Measurements from ENCODE around the gene RPL12. TPM values are rescaled to one million over a fixed set of nuclear protein-coding genes. Genes with fewer than 3 reads are reported as not detected.

The RPL12 gene
- 1,000 to 10,000 TPM in 2 of 4 donors, 100 to 1,000 TPM in 2; 621 to 1,579 (median 999) TPM for total RNA-seq

GRCh38 chr9:127450830-127451607, at the start of gene RPL12, which contains the start of gene LRSAM1:
Gene RPL12 (minus strand): TSS chr9:127451406. CDS start chr9:127451317, 89 bp downstream.
Gene LRSAM1 (plus strand): TSS chr9:127451510. CDS start chr9:127454528, 3,018 bp downstream.
- peaks cover 0 to 34% (median 11%) of the 10 kb centered on the region in 4 donors for H3K4me1 ChIP-seq
- DNase-seq: peak; percentile 98 to 99 (median 99)
- peaks cover 0 to 39% (median 0%) of the 10 kb centered on the region in 3 donors for H3K36me3 ChIP-seq
- H3K9me3 ChIP-seq: no peaks in the 10 kb centered on the region
- H3K27me3 ChIP-seq: no peaks in the 10 kb centered on the region
- H3K27ac ChIP-seq: peak within 1 kb of the TSS; percentile 88 to 96 (median 92)
- H3K4me3 ChIP-seq: peak within 1 kb of the TSS; percentile 65 to 96 (median 81)
- TF ChIP-seq CTCF (IDR thresholded peaks at IDR 0.05) (no peak), POLR2A (IDR thresholded peaks at IDR 0.05) (peak; percentile 99)

- Histone ChIP-seq H3K9me3 (no peaks in the 10 kb centered on the region), H3K27me3 (no peaks in the 10 kb centered on the region), H3K4me1 (peaks cover 0 to 4% (median 0%) of the 10 kb centered on the region in 4 donors), H3K4me3 (no peak overlapping the region), H3K27ac (no peak overlapping the region), H3K36me3 (peaks cover 0 to 72% (median 0%) of the 10 kb centered on the region in 3 donors)
- no peak for TF ChIP-seq CTCF (IDR thresholded peaks at IDR 0.05)
- TF ChIP-seq POLR2A (IDR thresholded peaks at IDR 0.05): no peak
- no peak for DNase-seq
Measured at GRCh38 chr9:127500862-127501261, 49.7 kb upstream of the RPL12 start.

GRCh38 chr9:127500399-127500798, 49.2 kb upstream of the RPL12 start:
- Histone ChIP-seq H3K4me1 (peaks cover 0 to 9% (median 0%) of the 10 kb centered on the region in 4 donors), H3K27me3 (no peaks in the 10 kb centered on the region), H3K36me3 (peaks cover 0 to 69% (median 0%) of the 10 kb centered on the region in 3 donors), H3K9me3 (no peaks in the 10 kb centered on the region), H3K27ac (no peak overlapping the region), H3K4me3 (no peak overlapping the region)
- no peak for DNase-seq
- TF ChIP-seq CTCF (IDR thresholded peaks at IDR 0.05) (no peak), POLR2A (IDR thresholded peaks at IDR 0.05) (no peak)

- H3K36me3 ChIP-seq: peaks cover 0 to 56% (median 0%) of the 10 kb centered on the region in 3 donors
- no peak overlapping the region for H3K27ac ChIP-seq
- peaks cover 0 to 21% (median 0%) of the 10 kb centered on the region in 4 donors for H3K4me1 ChIP-seq
- TF ChIP-seq CTCF (IDR thresholded peaks at IDR 0.05) (no peak), POLR2A (IDR thresholded peaks at IDR 0.05) (no peak)
- no peak overlapping the region for H3K4me3 ChIP-seq
- no peaks in the 10 kb centered on the region for H3K27me3 ChIP-seq
- H3K9me3 ChIP-seq: no peaks in the 10 kb centered on the region
- DNase-seq: no peak
Measured at GRCh38 chr9:127498298-127498697, 47.1 kb upstream of the RPL12 start.

GRCh38 chr9:127497656-127498290, 46.6 kb upstream of the RPL12 start:
- H3K9me3 ChIP-seq: no peaks in the 10 kb centered on the region
- DNase-seq: no peak
- peaks cover 0 to 56% (median 0%) of the 10 kb centered on the region in 3 donors for H3K36me3 ChIP-seq
- peaks cover 0 to 21% (median 0%) of the 10 kb centered on the region in 4 donors for H3K4me1 ChIP-seq
- TF ChIP-seq POLR2A (IDR thresholded peaks at IDR 0.05): no peak
- TF ChIP-seq CTCF (IDR thresholded peaks at IDR 0.05): no peak
- no peaks in the 10 kb centered on the region for H3K27me3 ChIP-seq
- no peak overlapping the region for H3K4me3 ChIP-seq
- H3K27ac ChIP-seq: no peak overlapping the region

All from Peyer's patch (tissue), 4 donors.